Right lobe of liver (tissue), 4 donors: ENCODE data around the gene TMEM134.

Source experiments
- CTCF ChIP-seq, 4 donors: fragments of 200-600 bp in 3 of 4; fragments of 450-650 bp in 1 of 4; IDR thresholded peaks; one replicate each; pipeline versions ENCODE4 v1.5.1 to v1.8.0; 2016 to 2022; ENCODE audit warnings: antibody characterized with exemption in 4 of 4, mild to moderate bottlenecking in 2 of 4
- POLR2A ChIP-seq: fragments of 450-650 bp; IDR thresholded peaks from one replicate; pipeline ENCODE4 v1.6.1; 2017; ENCODE audit warnings: antibody characterized with exemption, mild to moderate bottlenecking
- donor health status: DM: no; HTN: no; CAD: no.
- donor health status: DM: no; HTN: no; CAD: no.
- donor health status: DM: no; HTN: yes; CAD: no.

- TF ChIP-seq CTCF (IDR thresholded peaks at IDR 0.05), result no peak
- TF ChIP-seq POLR2A, result no peak
These were observed 49.6 kb downstream of the TMEM134 start for GRCh38 chr11:67419325-67420049.
